ENCODE measurements around the gene EEF1G.

- no peak for TF ChIP-seq GATA3 (IDR thresholded peaks at IDR 0.05; ENCODE audit: low read depth, low read length)
- TF ChIP-seq GATA2 (IDR thresholded peaks at IDR 0.05; ENCODE audit: low read depth, low read length), result no peak
Measured at GRCh38 chr11:62601372-62602140, 27.9 kb upstream of the EEF1G start, which contains the start of gene MTA2.

Data from SH-SY5Y (cell line).